GM21526 (cell line): ENCODE data around the gene CHRDL2.

ENCODE experiments used
- ATAC-seq: cut with Tn5 transposase; IDR thresholded peaks from one replicate; pipeline ENCODE4 v1.9.1; 2021; ENCODE audit warnings: moderate library complexity; ENCODE audit not compliant: unreplicated experiment, low FRiP score

Gene CHRDL2

GRCh38 chr11:74689666-74690065 lies 41.6 kb downstream of the CHRDL2 start:
- ATAC-seq = no peak

- ATAC-seq = no peak
Observed at GRCh38 chr11:74687237-74688023, 43.8 kb downstream of the CHRDL2 start.

DNA sequence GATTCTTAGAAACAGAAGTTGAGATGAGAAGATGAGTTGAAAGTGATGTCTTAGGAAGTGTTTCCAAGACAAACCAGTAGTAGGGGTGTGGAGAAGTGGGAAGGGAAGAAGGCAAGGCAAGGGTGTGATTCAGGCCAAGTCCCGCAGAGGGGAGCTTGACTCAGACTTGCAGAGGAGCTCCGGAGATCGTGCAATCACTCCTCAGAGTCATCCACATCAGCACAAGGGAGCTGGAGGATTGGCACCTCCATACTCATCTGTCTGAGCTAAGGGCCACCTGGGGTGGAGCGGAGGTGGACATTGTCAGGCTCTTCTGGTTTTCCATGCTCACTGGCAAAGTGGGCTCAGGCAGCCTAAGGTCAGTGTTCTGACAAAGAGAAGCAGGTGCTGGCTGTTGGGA lies 44.4 kb downstream of the CHRDL2 start:
- no peak for ATAC-seq

DNA sequence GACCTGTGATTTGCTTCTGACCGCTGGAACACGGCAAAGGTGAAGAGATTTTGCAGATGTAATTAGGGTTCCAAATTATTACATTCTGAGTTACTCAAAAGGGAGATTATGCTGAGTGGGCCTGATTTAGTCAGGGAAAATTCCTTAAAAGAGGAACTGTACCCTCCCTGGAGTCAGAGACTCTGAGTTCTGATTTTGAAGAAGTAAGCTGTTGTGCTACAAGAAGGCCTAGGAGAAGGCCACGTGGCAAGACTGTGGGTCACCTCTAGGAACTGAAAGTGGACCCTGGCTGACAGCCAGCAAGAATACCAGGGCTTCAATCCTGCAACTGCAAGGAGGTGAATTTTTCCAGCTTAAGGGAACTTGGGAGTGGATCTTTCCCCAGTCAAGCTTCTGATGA lies 45.3 kb downstream of the CHRDL2 start:
- ATAC-seq = no peak

- ATAC-seq = no peak
Observed at GRCh38 chr11:74685338-74685737, 45.9 kb downstream of the CHRDL2 start.

- ATAC-seq = no peak
Observed at GRCh38 chr11:74684661-74685060, 46.6 kb downstream of the CHRDL2 start.

DNA sequence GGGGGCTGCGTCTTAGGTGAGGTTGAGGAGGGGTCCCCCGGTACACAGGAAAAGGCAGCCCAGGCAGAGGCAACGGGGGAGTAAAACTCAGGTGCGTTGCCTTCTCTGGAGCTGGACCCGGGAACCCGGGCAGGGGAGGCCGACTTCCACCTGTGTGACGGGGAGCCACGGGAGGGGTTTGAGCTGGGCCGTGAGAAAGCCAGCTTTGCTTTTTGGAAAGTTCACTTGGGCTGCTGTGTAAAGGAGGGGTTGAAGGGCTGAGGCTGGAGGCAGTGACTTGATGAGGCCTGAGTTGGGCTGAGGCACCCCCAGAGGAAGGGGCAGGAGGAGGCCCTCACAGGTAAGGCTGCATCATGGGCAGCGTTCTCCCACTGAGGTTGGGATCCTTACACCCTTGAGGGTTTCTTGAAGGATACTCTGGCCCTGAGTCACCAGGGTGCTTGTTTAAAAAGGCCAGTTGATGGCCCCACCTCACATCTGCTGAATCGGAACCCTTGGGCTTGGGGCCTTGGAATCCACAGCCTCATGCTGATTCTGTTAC lies 47.2 kb downstream of the CHRDL2 start:
- no peak for ATAC-seq

GRCh38 chr11:74683279-74683871 lies 47.9 kb downstream of the CHRDL2 start:
- ATAC-seq = no peak

DNA sequence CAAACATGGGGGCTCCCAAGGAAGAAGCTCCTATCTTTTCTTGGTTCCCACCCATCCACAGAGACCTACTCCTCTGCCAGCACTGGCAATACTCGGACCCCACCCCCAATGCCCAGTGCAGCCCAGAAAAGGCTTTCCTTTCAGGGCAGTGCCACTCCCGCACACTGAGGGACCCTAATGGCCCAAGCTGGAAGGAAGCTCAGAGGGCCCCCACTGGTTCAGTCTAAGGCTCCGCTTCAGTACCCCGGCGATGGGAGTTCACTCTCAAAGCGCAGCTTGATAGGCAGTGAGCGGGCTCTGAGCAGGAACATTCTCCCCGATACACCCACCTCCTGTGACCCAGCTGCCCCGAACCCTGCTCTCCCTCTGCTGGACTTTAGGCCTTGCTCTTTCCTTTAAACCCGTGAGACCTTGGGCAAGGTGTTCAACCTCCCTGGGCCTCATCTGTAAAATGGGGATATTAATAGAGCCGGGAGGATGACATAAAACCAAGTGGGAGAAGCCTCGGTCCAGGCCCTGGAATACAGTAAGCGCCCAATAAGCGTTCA lies 48.4 kb downstream of the CHRDL2 start:
- no peak for ATAC-seq

DNA sequence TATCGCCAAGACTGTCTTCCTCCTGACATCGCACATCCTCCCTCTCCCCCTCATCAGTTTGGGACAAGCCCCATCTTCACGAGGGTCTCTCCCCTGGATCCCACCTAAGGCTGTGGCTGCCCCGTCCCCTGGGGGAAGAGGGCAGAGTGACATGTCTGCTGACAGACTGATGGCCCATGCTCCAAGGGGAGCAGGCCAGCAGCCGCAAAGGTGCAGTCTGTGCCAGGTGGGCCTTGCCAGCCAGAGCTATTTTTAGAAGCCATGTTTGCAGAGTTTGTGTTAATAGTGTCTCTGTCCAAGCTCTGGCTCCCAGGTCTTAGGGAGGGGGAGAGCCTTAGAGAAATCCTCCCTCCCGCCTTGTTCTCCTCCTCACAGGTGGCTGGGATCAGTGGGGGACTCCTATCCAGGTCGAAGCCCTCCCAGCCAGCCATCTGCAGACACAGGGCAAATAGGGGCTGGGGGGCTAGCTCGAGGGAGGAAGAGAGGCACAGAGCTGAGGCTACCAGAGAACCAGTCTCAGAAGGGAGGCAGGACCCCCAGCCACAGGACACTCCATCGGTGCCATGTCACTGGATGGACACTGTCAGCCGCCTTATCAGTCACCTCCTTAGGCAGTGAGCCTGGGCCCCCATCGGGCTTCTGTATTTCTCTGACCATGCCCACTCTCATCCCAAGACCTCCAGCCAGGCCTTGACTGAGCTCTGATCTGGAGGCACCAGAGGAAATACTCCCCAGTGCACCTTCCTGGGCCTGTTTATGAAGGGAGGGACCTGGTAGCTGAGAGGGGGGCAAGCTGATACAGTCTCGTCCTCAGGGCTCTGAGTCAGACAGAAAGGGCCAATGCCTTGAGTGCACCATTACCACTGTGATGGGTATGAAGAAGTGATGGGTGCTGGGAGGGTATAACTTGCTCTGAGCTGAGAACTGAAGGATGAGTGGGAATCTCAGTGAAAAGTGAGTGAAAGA lies 49.3 kb downstream of the CHRDL2 start:
- ATAC-seq = no peak

- no peak for ATAC-seq
Observed at GRCh38 chr11:74680703-74681531, 50.3 kb downstream of the CHRDL2 start.

- no peak for ATAC-seq
Observed at GRCh38 chr11:74680035-74680671, 51.1 kb downstream of the CHRDL2 start.

- no peak for ATAC-seq
Observed at GRCh38 chr11:74679513-74679865, 51.7 kb downstream of the CHRDL2 start.

DNA sequence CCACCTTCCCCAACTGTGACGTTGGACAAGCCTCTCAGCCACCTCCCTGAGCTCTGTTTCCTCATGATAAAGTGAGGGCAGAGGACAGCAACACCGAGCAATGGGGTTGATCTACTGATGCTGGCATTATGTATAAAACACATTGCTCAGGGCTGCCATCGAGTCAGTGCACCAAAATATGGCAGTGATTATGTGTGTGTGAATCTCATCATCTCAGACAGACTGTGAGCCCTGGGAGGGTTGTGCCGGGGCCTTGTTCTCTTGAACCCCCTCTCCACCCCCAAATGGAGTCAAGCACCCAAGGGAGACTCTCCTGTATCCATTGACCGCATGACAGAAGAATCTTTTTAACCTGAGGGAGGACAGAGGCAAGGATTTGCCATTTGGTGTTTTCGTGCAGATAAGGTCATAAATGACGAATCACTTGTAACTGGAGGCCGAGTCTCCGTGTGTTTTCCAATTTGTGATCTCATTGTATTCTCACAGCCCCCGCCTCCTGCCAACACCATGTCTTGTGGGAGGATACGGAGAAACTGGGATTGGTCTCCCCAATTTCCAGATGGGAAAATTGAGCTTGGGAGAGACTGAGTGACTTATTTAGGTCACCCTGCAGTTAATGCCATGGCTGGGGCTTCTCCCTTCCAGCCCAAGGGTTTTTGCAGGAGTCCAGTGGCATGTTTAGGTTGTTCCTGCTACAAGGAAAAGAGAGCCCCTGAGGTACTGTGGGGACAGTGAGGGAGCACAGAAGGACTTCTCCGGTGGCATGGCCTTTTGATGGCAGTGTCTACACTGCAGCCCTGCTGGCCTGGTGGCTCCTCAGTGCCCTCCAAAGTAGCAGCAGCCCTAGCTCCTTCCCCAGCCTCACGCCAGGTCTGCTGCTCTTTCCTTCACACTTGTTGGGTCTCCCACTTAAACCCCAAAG lies 52.4 kb downstream of the CHRDL2 start:
- ATAC-seq = no peak

DNA sequence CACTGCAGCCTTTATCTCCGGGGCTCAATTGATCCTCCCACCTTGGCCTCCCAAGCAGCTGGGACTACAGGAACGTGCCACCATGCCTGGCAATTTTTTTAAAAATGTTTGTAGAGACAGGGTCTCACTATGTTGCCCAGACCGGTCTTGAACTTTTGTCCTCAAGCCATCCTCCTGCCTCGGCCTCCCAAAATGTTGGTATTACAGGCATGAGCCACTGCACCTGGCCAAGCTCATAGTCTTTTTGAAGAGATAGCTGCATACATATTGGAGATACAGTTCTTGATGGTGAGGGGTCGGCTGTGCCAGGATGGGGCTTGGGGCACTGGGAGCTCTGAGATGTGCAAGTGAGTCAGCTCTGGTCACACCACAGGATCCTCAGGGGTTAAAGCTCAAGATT lies 53.2 kb downstream of the CHRDL2 start:
- no peak for ATAC-seq

DNA sequence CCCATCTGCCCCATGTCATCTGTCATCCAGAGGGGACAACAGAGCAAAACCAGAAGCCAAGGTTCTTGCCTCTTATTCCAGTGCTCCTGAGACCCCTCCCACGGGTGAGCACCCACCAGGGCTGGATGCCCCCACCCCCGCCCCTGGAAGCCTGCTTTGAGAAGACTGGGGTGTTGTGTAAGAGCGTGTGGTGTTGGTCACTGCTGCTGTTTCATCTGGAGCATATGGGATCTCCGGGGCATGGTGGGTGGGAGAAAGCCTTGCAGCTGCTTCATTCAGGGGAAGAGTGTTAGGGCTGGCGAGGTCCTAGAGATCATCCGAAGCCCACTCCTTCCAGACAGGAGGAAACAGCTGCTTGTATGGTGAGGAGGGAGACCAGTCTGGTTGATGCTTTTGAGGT lies 54.1 kb downstream of the CHRDL2 start:
- ATAC-seq = no peak

- ATAC-seq = no peak
Observed at GRCh38 chr11:74676596-74676995, 54.6 kb downstream of the CHRDL2 start.

- ATAC-seq = no peak
Observed at GRCh38 chr11:74675761-74676160, 55.5 kb downstream of the CHRDL2 start.
